T-helper 17 cell (primary cell): Measurements from ENCODE around the gene CHRNB2. TPM values are rescaled to one million over a fixed set of nuclear protein-coding genes. Genes with fewer than 3 reads are reported as not detected.
A peak's percentile ranks its signal among the peaks of the same experiment; 100 is the strongest.
"Not testable (repeated sequence)": the region's sequence is repeated elsewhere in the genome, so short reads cannot be mapped to it uniquely, and the experiment has no call there.

Experiments used
- ATAC-seq: fragments of 150-1000 bp; cut with Tn5 transposase; 2 replicates; pipeline ENCODE4 v1.10.0; 2021; ENCODE audit warnings: mild to moderate bottlenecking, moderate library complexity
- DNase-seq, 3 donors: peaks; one replicate each; pipeline versions ENCODE4 v3.0.0 to v3.0.0-alpha.2; 2020 to 2021
- H3K9me3 ChIP-seq: one replicate; pipeline ENCODE4 v1.7.0; 2013; ENCODE audit warnings: low read length, mild to moderate bottlenecking; ENCODE audit not compliant: control insufficient read depth, poor library complexity, severe bottlenecking
- H3K27ac Mint-ChIP-seq: one replicate; pipeline ENCODE4 v1.8.0; 2022; ENCODE audit warnings: mild to moderate bottlenecking, moderate library complexity, mixed read lengths
- H3K27me3 Mint-ChIP-seq: one replicate; pipeline ENCODE4 v1.8.0; 2022; ENCODE audit warnings: mixed read lengths
- H3K36me3 Mint-ChIP-seq: one replicate; pipeline ENCODE4 v1.8.0; 2022; ENCODE audit warnings: low read depth, mixed read lengths
- H3K4me1 Mint-ChIP-seq: one replicate; pipeline ENCODE4 v1.8.0; 2022; ENCODE audit warnings: mild to moderate bottlenecking, mixed read lengths
- H3K4me3 Mint-ChIP-seq: one replicate; pipeline ENCODE4 v1.8.0; 2022; ENCODE audit warnings: mild to moderate bottlenecking, moderate library complexity, mixed read lengths
- total RNA-seq, 4 donors: library from RNA in 2 of 4; stranded (reverse) in 2 of 4; gene quantifications; one replicate each; pipeline ENCODE4 v1.2.3 and lab custom pipeline; 2022 to 2026

CHRNB2 gene, protein sequence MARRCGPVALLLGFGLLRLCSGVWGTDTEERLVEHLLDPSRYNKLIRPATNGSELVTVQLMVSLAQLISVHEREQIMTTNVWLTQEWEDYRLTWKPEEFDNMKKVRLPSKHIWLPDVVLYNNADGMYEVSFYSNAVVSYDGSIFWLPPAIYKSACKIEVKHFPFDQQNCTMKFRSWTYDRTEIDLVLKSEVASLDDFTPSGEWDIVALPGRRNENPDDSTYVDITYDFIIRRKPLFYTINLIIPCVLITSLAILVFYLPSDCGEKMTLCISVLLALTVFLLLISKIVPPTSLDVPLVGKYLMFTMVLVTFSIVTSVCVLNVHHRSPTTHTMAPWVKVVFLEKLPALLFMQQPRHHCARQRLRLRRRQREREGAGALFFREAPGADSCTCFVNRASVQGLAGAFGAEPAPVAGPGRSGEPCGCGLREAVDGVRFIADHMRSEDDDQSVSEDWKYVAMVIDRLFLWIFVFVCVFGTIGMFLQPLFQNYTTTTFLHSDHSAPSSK
- total RNA-seq (not detected), total RNA-seq (lab: John Stamatoyannopoulos, UW) (0 reads per million in 2 donors)

DNA sequence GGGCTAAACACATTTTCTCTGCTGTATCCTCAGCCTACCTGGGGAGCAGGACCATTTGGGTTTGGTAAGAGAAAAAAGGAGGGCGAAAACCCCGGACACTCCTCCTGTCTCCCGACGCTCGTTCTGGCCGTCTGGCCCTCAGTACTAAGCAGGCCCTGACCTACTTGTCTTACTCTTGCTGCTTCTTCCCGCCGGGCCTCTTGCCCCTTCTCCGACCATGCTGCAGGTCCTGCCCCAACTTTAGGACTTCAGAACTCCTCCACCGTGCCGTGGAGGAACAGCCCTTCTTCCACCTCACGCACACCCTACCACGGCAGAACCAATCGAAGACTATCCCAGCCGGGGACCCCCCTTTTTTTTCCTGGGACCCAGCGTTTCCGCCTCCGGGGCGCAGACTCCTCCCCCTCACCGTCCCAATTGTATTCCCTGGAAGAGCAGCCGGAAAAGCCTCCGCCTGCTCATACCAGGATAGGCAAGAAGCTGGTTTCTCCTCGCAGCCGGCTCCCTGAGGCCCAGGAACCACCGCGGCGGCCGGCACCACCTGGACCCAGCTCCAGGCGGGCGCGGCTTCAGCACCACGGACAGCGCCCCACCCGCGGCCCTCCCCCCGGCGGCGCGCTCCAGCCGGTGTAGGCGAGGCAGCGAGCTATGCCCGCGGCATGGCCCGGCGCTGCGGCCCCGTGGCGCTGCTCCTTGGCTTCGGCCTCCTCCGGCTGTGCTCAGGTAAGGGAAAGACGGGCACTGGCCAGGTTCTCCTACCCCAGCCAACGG lies at the start of gene CHRNB2:
Gene CHRNB2, plus strand, starts transcription at position 393 of the 771 bp plus-strand sequence. Its CDS starts 267 bp downstream, at position 660.
- peak within 1 kb of the TSS; percentile 46 for H3K4me3 Mint-ChIP-seq
- DNase-seq (peak; percentile 70 to 80 (median 78)), ATAC-seq (peak; percentile 98)
- no peak within 1 kb of the TSS for H3K27ac Mint-ChIP-seq
- no peaks in the 10 kb centered on the region for H3K9me3 ChIP-seq
- peaks cover 41% of the 10 kb centered on the region for H3K27me3 Mint-ChIP-seq
- H3K36me3 Mint-ChIP-seq, result peaks cover 2% of the 10 kb centered on the region
- peaks cover 13% of the 10 kb centered on the region for H3K4me1 Mint-ChIP-seq

- H3K4me1 Mint-ChIP-seq, result peaks cover 5% of the 10 kb centered on the region
- peaks cover 55% of the 10 kb centered on the region for H3K27me3 Mint-ChIP-seq
- H3K9me3 ChIP-seq, result no peaks in the 10 kb centered on the region
- peaks cover 9% of the 10 kb centered on the region for H3K36me3 Mint-ChIP-seq
- no peak for ATAC-seq
- no peak for DNase-seq
- no peak overlapping the region for H3K4me3 Mint-ChIP-seq
- peak overlapping the region; percentile 34 for H3K27ac Mint-ChIP-seq
Measured at GRCh38 chr1:154519591-154519991, 48.0 kb upstream of the CHRNB2 start.

DNA sequence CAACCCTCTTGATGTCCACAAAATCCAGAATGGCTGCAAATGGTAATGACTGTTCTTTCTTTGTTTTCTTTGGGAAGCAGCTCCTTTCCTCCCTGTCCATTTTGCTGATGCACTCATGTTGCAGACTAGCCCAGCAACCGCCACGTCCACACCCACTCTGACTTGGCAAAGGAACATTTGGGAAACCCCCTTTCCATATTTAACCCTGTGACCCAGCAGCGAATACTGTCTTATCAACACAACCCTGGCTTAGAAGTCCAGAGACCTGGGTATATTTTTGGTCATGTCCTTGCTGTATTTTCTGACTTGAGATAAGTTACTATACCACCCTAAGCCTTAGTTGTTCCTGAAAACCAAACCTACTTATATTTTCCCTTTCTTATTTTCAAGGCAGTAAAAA lies 47.2 kb upstream of the CHRNB2 start:
- ATAC-seq (no peak), DNase-seq (no peak)
- Mint-ChIP-seq H3K36me3 (peaks cover 9% of the 10 kb centered on the region), H3K4me3 (no peak overlapping the region), H3K27ac (no peak overlapping the region), H3K27me3 (peaks cover 52% of the 10 kb centered on the region), H3K4me1 (peaks cover 5% of the 10 kb centered on the region)
- H3K9me3 ChIP-seq, result no peaks in the 10 kb centered on the region

- H3K36me3 Mint-ChIP-seq, result peaks cover 3% of the 10 kb centered on the region
- H3K9me3 ChIP-seq, result no peaks in the 10 kb centered on the region
- H3K27ac Mint-ChIP-seq, result no peak overlapping the region
- H3K4me1 Mint-ChIP-seq, result no peaks in the 10 kb centered on the region
- no peak overlapping the region for H3K4me3 Mint-ChIP-seq
- no peak for ATAC-seq
- H3K27me3 Mint-ChIP-seq, result peaks cover 38% of the 10 kb centered on the region
- no peak for DNase-seq
Measured at GRCh38 chr1:154521695-154522094, 45.9 kb upstream of the CHRNB2 start.

- DNase-seq, result no peak
- Mint-ChIP-seq H3K27ac (no peak overlapping the region), H3K36me3 (peaks cover 3% of the 10 kb centered on the region), H3K4me1 (no peaks in the 10 kb centered on the region), H3K4me3 (no peak overlapping the region), H3K27me3 (peaks cover 23% of the 10 kb centered on the region)
- H3K9me3 ChIP-seq, result no peaks in the 10 kb centered on the region
- ATAC-seq, result no peak
Measured at GRCh38 chr1:154524881-154525280, 42.7 kb upstream of the CHRNB2 start.

DNA sequence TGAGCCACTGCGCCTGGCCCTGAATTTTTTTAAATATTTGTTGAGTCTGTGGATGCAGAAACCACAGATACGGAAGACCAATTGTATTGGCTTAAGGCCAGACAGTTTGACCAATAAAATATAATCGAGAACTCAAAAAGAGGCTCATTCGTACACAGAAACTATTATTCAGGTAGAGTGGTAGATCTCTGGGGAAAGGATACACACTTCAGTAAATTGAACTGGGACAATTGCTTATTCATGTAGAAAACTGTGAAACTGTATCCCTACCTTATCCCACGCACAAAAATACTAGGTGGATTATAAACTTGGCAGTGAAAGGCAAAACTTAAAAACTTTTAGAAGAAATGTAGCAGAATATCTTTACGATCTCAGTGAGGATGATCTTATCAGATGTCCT lies 40.4 kb upstream of the CHRNB2 start:
- no peaks in the 10 kb centered on the region for H3K4me1 Mint-ChIP-seq
- peaks cover 12% of the 10 kb centered on the region for H3K27me3 Mint-ChIP-seq
- H3K27ac Mint-ChIP-seq, result no peak overlapping the region
- no peaks in the 10 kb centered on the region for H3K9me3 ChIP-seq
- H3K36me3 Mint-ChIP-seq, result peaks cover 3% of the 10 kb centered on the region
- no peak for DNase-seq
- ATAC-seq, result no peak
- no peak overlapping the region for H3K4me3 Mint-ChIP-seq

DNA sequence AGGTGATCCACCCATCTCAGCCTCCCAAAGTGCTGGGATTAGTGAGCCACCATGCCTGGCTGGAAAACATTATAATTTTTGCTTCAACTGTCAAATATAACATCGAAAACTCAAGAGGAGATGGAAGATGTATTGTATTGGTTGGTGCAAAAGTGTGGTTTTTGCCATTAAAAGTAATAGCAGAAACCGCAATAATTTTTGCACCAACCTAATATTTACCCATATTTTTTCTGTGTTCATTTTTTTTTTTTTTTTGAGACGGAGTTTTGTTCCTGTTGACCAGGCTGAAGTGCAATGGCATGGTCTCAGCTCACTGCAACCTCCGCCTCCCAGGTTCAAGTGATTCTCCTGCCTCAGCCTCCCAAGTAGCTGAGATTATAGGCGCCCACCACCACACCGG lies 38.3 kb upstream of the CHRNB2 start:
- no peak overlapping the region for H3K27ac Mint-ChIP-seq
- ATAC-seq (no peak), DNase-seq (no peak)
- peaks cover under 1% of the 10 kb centered on the region for H3K4me1 Mint-ChIP-seq
- peaks cover 3% of the 10 kb centered on the region for H3K27me3 Mint-ChIP-seq
- no peaks in the 10 kb centered on the region for H3K9me3 ChIP-seq
- H3K36me3 Mint-ChIP-seq, result no peaks in the 10 kb centered on the region
- no peak overlapping the region for H3K4me3 Mint-ChIP-seq

- not testable (repeated sequence) for H3K9me3 ChIP-seq, DNase-seq, H3K27ac Mint-ChIP-seq, H3K36me3 Mint-ChIP-seq, ATAC-seq, H3K4me1 Mint-ChIP-seq, H3K4me3 Mint-ChIP-seq
- peaks cover 20% of the 10 kb centered on the region for H3K27me3 Mint-ChIP-seq
Measured at GRCh38 chr1:154531950-154532349, 35.6 kb upstream of the CHRNB2 start.

DNA sequence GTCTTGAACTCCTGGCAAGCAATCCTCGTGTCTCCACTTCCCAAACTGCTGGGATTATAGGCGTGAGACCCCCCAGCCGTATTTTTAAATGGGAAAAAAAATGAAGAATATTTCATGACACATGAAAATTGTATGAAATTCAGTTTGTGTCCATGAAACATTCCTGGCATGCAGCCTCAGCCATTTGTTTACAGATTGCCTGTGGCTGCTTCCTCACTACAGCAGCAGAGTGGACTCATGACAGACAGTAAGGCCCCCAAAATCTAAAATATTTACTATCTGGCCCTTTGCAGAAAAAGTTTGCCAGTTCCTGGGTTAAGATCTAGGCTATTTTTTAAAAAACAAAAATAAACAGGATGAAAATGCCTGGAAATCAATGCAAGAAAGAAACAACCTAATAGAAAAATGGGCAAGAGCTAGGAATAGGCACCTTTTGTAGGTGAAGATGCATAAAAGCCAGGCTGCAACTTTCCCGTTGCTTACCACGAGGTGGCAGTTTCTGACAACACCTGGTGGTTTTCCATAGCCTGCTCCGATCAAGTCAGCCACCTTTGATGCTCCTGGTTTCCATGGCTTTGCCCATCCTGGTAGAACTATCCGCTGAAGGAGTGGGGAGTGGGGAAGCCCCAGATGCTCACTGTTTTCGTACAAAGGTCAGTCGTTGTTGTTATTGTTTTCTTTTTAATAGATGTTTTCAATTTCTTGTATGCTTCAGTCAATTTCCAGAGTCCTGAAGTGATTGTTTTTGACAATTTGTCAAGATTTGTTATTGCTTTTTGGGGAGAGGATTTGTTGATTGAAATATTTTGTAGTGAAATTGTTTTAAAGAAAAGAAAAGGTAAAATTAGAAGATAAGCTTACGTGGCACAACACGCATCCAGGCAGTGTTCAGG lies 33.4 kb upstream of the CHRNB2 start:
- Mint-ChIP-seq H3K27ac (no peak overlapping the region), H3K36me3 (peaks cover 2% of the 10 kb centered on the region), H3K4me1 (peaks cover 2% of the 10 kb centered on the region), H3K4me3 (no peak overlapping the region), H3K27me3 (peaks cover 32% of the 10 kb centered on the region)
- ATAC-seq (no peak), DNase-seq (no peak)
- no peaks in the 10 kb centered on the region for H3K9me3 ChIP-seq

DNA sequence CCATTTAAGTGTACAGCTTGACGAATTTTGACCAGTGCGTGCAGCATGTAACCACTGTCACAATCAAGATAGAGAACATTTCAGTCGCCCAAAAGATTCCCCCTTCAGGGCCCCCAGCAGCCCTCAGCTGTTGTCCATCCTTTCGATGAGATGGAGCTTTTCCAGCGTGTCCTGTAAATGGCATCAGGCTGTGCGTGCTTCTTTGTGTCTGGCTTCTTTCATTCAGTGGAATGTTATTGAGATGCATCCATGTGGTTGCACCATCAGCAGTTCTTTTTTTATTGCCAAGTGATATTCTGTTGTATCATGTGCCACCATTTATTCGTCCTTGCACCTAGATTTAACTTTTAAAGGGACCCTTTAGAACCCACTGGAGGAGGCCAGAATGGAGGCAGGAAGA lies 31.0 kb upstream of the CHRNB2 start:
- H3K9me3 ChIP-seq, result no peaks in the 10 kb centered on the region
- peaks cover 54% of the 10 kb centered on the region for H3K27me3 Mint-ChIP-seq

DNA sequence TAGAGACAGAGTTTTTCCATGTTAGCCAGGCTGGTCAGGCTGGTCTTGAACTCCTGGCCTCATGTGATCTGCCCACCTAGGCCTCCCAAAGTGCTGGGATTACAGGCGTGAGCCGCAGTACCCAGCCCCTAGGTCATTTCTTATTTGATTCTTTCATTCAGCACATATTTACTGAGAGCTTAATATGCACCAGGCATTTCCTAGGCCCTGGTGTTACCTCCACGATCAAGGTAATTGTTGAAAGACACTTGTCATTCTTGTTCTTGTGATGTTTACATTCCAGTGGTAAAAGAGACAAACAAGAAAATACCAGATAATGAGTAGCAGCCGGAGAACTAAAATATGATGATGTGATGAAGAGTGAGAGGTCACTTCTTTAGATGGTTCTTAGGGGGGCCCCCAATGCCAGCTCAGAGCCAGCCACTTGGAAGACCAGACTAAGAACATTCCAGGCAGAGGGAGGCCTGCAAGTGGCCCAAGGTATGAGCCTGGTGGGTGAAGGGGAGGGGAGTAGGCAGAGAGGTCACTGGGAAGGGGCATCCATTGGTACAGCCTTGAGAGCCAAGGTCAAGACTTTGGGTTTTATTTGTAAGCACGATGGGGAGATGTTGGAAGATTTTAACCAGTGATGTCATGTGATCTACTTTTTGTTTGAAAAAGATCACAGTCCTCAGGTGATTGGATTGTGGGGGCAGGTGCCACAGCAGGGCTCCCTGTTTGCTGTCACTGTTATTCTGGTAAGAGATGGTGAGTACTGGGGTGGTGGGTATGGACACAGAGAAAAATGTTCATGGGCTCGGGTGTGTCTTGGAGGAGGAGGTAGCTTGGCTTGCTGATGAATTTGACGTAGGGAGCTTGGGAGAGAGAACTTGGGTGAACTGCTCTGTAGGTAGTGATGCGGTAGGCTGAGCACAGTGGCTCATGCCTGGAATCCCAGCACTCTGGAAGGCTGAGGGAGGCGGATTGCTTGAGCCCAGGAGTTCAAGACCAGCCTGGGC lies 27.8 kb upstream of the CHRNB2 start:
- ATAC-seq, result no peak
- no peak for DNase-seq
- Mint-ChIP-seq H3K36me3 (peaks cover 7% of the 10 kb centered on the region), H3K27me3 (peaks cover 59% of the 10 kb centered on the region), H3K4me1 (peaks cover 10% of the 10 kb centered on the region), H3K27ac (no peak overlapping the region), H3K4me3 (no peak overlapping the region)
- no peaks in the 10 kb centered on the region for H3K9me3 ChIP-seq

More for the DNA sequence above, 31.0 kb upstream of the CHRNB2 start:
- Mint-ChIP-seq H3K27ac (no peak overlapping the region), H3K36me3 (peaks cover 7% of the 10 kb centered on the region), H3K4me1 (peaks cover 13% of the 10 kb centered on the region), H3K4me3 (no peak overlapping the region)
- no peak for DNase-seq
- no peak for ATAC-seq

- Mint-ChIP-seq H3K36me3 (peaks cover 5% of the 10 kb centered on the region), H3K4me1 (peaks cover 10% of the 10 kb centered on the region), H3K27me3 (peaks cover 49% of the 10 kb centered on the region), H3K27ac (no peak overlapping the region), H3K4me3 (no peak overlapping the region)
- no peaks in the 10 kb centered on the region for H3K9me3 ChIP-seq
- ATAC-seq, result no peak
- DNase-seq, result no peak
Measured at GRCh38 chr1:154541231-154541630, 26.3 kb upstream of the CHRNB2 start.
